GM23338 (cell line): Measurements from ENCODE around the gene RNF151. TPM values are rescaled to one million over a fixed set of nuclear protein-coding genes. Genes with fewer than 3 reads are reported as not detected.
"Not testable (repeated sequence)": the region's sequence is repeated elsewhere in the genome, so short reads cannot be mapped to it uniquely, and the experiment has no call there.

Experiments
- ATAC-seq: fragments of 200-7000 bp; cut with Tn5 transposase; 3 replicates; pipeline ENCODE4 v1.9.1; 2020
- DNase-seq: peaks from one replicate; pipeline ENCODE4 v3.0.0-alpha.2; 2015; ENCODE audit warnings: low spot score
- H2AFZ ChIP-seq: fragments of 200-600 bp; sonication (generic); 2 replicates; pipeline ENCODE4 v1.8.0; 2016; ENCODE audit warnings: antibody characterized with exemption, mild to moderate bottlenecking, moderate library complexity
- H3F3A ChIP-seq: fragments of 200-600 bp; sonication (generic); replicated peaks from 2 replicates; pipeline ENCODE4 v1.8.0; 2017; ENCODE audit warnings: antibody characterized with exemption, mixed run types, low read depth
- H3K27ac ChIP-seq: fragments of 200-600 bp; sonication (generic); 2 replicates; pipeline ENCODE4 v1.6.1; 2016; ENCODE audit warnings: low read depth
- H3K27me3 ChIP-seq: fragments of 200-600 bp; sonication (generic); 2 replicates; pipeline ENCODE4 v1.8.0; 2016; ENCODE audit warnings: mild to moderate bottlenecking, mixed run types, moderate library complexity; ENCODE audit not compliant: insufficient read depth
- H3K36me3 ChIP-seq: fragments of 200-600 bp; sonication (generic); 2 replicates; pipeline ENCODE4 v1.8.0; 2016; ENCODE audit warnings: mild to moderate bottlenecking; ENCODE audit not compliant: insufficient read depth
- H3K4me1 ChIP-seq: fragments of 200-600 bp; sonication (generic); 2 replicates; pipeline ENCODE4 v1.8.0; 2016; ENCODE audit warnings: mild to moderate bottlenecking, moderate library complexity; ENCODE audit not compliant: insufficient read depth
- H3K4me2 ChIP-seq: fragments of 200-600 bp; sonication (generic); 2 replicates; pipeline ENCODE4 v1.7.1; 2017; ENCODE audit warnings: mixed run types
- H3K4me3 ChIP-seq: fragments of 200-600 bp; sonication (generic); 2 replicates; pipeline ENCODE4 v1.6.1; 2016; ENCODE audit warnings: mixed run types
- H3K79me2 ChIP-seq: fragments of 200-600 bp; sonication (generic); replicated peaks from 2 replicates; pipeline ENCODE4 v1.8.0; 2017; ENCODE audit warnings: mild to moderate bottlenecking; ENCODE audit not compliant: insufficient read depth
- H3K9me2 ChIP-seq: fragments of 200-600 bp; sonication (generic); 2 replicates; pipeline ENCODE4 v1.8.0; 2017; ENCODE audit not compliant: insufficient read depth
- H4K20me1 ChIP-seq: fragments of 200-600 bp; sonication (generic); replicated peaks from 2 replicates; pipeline ENCODE4 v1.8.0; 2017; ENCODE audit warnings: mild to moderate bottlenecking; ENCODE audit not compliant: insufficient read depth
- H3K27ac Mint-ChIP-seq: 2 replicates; pipeline ENCODE4 v1.8.0; 2020; ENCODE audit warnings: inconsistent platforms, mild to moderate bottlenecking, moderate library complexity, mixed read lengths
- H3K27me3 Mint-ChIP-seq: 3 replicates; pipeline ENCODE4 v1.8.0; 2022; ENCODE audit warnings: low read depth, mild to moderate bottlenecking, moderate library complexity, mixed read lengths, inconsistent platforms; ENCODE audit not compliant: insufficient read depth, poor library complexity
- H3K36me3 Mint-ChIP-seq: 3 replicates; pipeline ENCODE4 v1.8.0; 2021; ENCODE audit warnings: low read depth, mild to moderate bottlenecking, inconsistent platforms, moderate library complexity, mixed read lengths
- H3K4me1 Mint-ChIP-seq: 3 replicates; pipeline ENCODE4 v1.8.0; 2020; ENCODE audit warnings: mild to moderate bottlenecking, inconsistent platforms, mixed read lengths
- H3K4me3 Mint-ChIP-seq: 3 replicates; pipeline ENCODE4 v1.8.0; 2021; ENCODE audit warnings: moderate library complexity, mild to moderate bottlenecking, inconsistent platforms, mixed read lengths
- H3K9me3 Mint-ChIP-seq: 3 replicates; pipeline ENCODE4 v1.8.0; 2020; ENCODE audit warnings: moderate library complexity, mild to moderate bottlenecking, inconsistent platforms, mixed read lengths
- ETS1 ChIP-seq: IDR thresholded peaks from 2 replicates; pipeline ENCODE4 v1.6.1; 2016; ENCODE audit warnings: antibody characterized with exemption
- EZH2phosphoT487 ChIP-seq: fragments of 200-600 bp; sonication (generic); IDR thresholded peaks from one replicate; pipeline ENCODE4 v1.8.1; 2018; ENCODE audit warnings: antibody characterized with exemption; ENCODE audit not compliant: unreplicated experiment
- JUNB ChIP-seq: IDR thresholded peaks from one replicate; pipeline ENCODE4 v1.6.1; 2016; ENCODE audit warnings: antibody characterized with exemption; ENCODE audit not compliant: unreplicated experiment
- NANOG ChIP-seq: IDR thresholded peaks from 2 replicates; pipeline ENCODE4 v1.6.1; 2016; ENCODE audit warnings: antibody characterized with exemption, borderline replicate concordance
- ZNF462 ChIP-seq: fragments of 250-450 bp; sonication (Bioruptor Pico); IDR thresholded peaks from 2 replicates; pipeline ENCODE4 v1.5.0; 2020; ENCODE audit warnings: mild to moderate bottlenecking, moderate library complexity
- polyA plus RNA-seq: library from polyadenylated mRNA; unstranded; fragments of >200 nt; fragmentation: Nextera tagmentation; extraction: Ambion mirVana; gene quantifications from 2 replicates; pipeline ENCODE4 v1.2.1, GENCODE V29; 2016
- total RNA-seq: library from RNA; depleted of rRNA; stranded (reverse); fragments of >200 nt; shearing (Covaris generic); gene quantifications from 2 replicates; pipeline ENCODE4 v1.2.3, GENCODE V29; 2014
- TF ChIP-seq, protein P1 (sequence below), 2 experiments: fragments of 200-600 bp in 1 of 2; sonication (generic) in 1 of 2; conservative IDR thresholded peaks; 2 replicates each; pipeline versions ENCODE4 v1.5.1 to v1.6.1; 2016 to 2017; ENCODE audit warnings: antibody characterized with exemption in 2 of 2, low read depth in 2 of 2, mild to moderate bottlenecking in 2 of 2, moderate library complexity in 1 of 2

RNF151 gene
- total and polyA plus RNA-seq, 2 experiments from 2014 or later: not detected

DNA sequence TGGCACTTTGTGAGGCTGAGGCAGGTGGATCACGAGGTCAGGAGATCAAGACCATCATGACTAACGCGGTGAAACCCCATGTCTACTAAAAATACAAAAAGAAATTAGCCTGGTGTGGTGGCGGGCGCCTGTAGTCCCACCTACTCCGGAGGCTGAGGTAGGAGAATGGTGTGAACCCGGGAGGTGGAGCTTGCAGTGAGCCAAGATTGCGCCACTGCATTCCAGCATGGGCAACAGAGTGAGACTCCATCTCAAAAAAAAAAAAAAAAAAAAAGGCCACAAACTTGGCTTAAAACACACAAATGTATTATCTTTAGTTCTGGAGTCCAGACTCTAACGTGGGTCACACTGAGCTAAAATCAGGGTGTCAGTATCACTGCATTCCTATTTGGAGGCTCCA lies 45.1 kb downstream of the RNF151 start:
- peaks cover 11% of the 10 kb centered on the region for H3K27me3 Mint-ChIP-seq
- not testable (repeated sequence) for H3K27ac Mint-ChIP-seq, H3K9me3 Mint-ChIP-seq, H3K36me3 Mint-ChIP-seq, H3K4me3 ChIP-seq, H3K27ac ChIP-seq, H3K4me2 ChIP-seq, DNase-seq, H3K27me3 ChIP-seq, H3K36me3 ChIP-seq, H3K9me2 ChIP-seq, H2AFZ ChIP-seq, ATAC-seq, H3K4me3 Mint-ChIP-seq
- H3K79me2 ChIP-seq: peaks cover 26% of the 10 kb centered on the region
- H3K4me1 ChIP-seq: peaks cover 15% of the 10 kb centered on the region
- H4K20me1 ChIP-seq: peaks cover 18% of the 10 kb centered on the region
- peaks cover 11% of the 10 kb centered on the region for H3F3A ChIP-seq
- H3K4me1 Mint-ChIP-seq: peaks cover 21% of the 10 kb centered on the region

- peaks cover 8% of the 10 kb centered on the region for H3K27me3 ChIP-seq
- no peak overlapping the region for H3K27ac Mint-ChIP-seq
- no peak overlapping the region; the same call in 2 of the 3 replicates for H3K4me3 Mint-ChIP-seq
- no peaks in the 10 kb centered on the region for H3K9me2 ChIP-seq
- H3K9me3 Mint-ChIP-seq: no peaks in the 10 kb centered on the region
- H3K36me3 Mint-ChIP-seq: peaks cover 3% of the 10 kb centered on the region; the same call in 2 of the 3 replicates
- H3K4me2 ChIP-seq: no peak overlapping the region
- H3K27me3 Mint-ChIP-seq: peaks cover 15% of the 10 kb centered on the region
- peaks cover 1% of the 10 kb centered on the region for H4K20me1 ChIP-seq
- H3K4me3 ChIP-seq: no peak overlapping the region
- no peak overlapping the region for H3K27ac ChIP-seq
- H3K4me1 ChIP-seq: peaks cover 8% of the 10 kb centered on the region
- TF ChIP-seq, protein P1, sequence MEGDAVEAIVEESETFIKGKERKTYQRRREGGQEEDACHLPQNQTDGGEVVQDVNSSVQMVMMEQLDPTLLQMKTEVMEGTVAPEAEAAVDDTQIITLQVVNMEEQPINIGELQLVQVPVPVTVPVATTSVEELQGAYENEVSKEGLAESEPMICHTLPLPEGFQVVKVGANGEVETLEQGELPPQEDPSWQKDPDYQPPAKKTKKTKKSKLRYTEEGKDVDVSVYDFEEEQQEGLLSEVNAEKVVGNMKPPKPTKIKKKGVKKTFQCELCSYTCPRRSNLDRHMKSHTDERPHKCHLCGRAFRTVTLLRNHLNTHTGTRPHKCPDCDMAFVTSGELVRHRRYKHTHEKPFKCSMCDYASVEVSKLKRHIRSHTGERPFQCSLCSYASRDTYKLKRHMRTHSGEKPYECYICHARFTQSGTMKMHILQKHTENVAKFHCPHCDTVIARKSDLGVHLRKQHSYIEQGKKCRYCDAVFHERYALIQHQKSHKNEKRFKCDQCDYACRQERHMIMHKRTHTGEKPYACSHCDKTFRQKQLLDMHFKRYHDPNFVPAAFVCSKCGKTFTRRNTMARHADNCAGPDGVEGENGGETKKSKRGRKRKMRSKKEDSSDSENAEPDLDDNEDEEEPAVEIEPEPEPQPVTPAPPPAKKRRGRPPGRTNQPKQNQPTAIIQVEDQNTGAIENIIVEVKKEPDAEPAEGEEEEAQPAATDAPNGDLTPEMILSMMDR (conservative IDR thresholded peaks at IDR 0.05; ENCODE audit: low read depth in 2 of 2): no peak
- TF ChIP-seq ETS1 (no peak), ZNF462 (CRISPR knock-in tag) (no peak), EZH2phosphoT487 (no peak), JUNB (no peak), NANOG (no peak)
- H3K4me1 Mint-ChIP-seq: peaks cover 8% of the 10 kb centered on the region
- peaks cover 5% of the 10 kb centered on the region for H3F3A ChIP-seq
- no peak overlapping the region for H2AFZ ChIP-seq
- DNase-seq (no peak), ATAC-seq (no peak)
- no peaks in the 10 kb centered on the region for H3K36me3 ChIP-seq
- H3K79me2 ChIP-seq: peaks cover 8% of the 10 kb centered on the region
Observed at GRCh38 chr16:2013527-2013926, 46.9 kb downstream of the RNF151 start.
